ENCODE results near the gene DLGAP1.

DLGAP1 gene

GRCh38 chr18:3526421-3527354, 928.4 kb downstream of the DLGAP1 start:
- peak overlapping the region; percentile 7; the same call in 1 of the 2 replicates for H3K4me3 ChIP-seq (ENCODE audit: low read depth, low read length)
- peak; percentile 53 for DNase-seq (ENCODE audit: low read depth)
- TF ChIP-seq CTCF (IDR thresholded peaks at IDR 0.05; ENCODE audit: insufficient read depth, low read depth, low read length, missing control alignments), result no peak

- DNase-seq (ENCODE audit: low read depth), result peak; percentile 88
- peak overlapping the region; percentile 7 for H3K4me3 ChIP-seq (ENCODE audit: low read depth, low read length)
- no peak for TF ChIP-seq CTCF (IDR thresholded peaks at IDR 0.05; ENCODE audit: insufficient read depth, low read depth, low read length, missing control alignments)
Measured at GRCh38 chr18:3525870-3526420, 929.2 kb downstream of the DLGAP1 start.

- no peak for TF ChIP-seq CTCF (IDR thresholded peaks at IDR 0.05; ENCODE audit: insufficient read depth, low read depth, low read length, missing control alignments)
- DNase-seq (ENCODE audit: low read depth), result no peak
- H3K4me3 ChIP-seq (ENCODE audit: low read depth, low read length), result no peak overlapping the region
Measured at GRCh38 chr18:3524706-3525105, 930.4 kb downstream of the DLGAP1 start.

- no peak overlapping the region for H3K4me3 ChIP-seq (ENCODE audit: low read depth, low read length)
- no peak for DNase-seq (ENCODE audit: low read depth)
- no peak for TF ChIP-seq CTCF (IDR thresholded peaks at IDR 0.05; ENCODE audit: insufficient read depth, low read depth, low read length, missing control alignments)
Measured at GRCh38 chr18:3520230-3521085, 934.6 kb downstream of the DLGAP1 start.

GRCh38 chr18:3514312-3515216, 940.5 kb downstream of the DLGAP1 start:
- no peak overlapping the region for H3K4me3 ChIP-seq (ENCODE audit: low read depth, low read length)
- DNase-seq (ENCODE audit: low read depth), result no peak
- TF ChIP-seq CTCF (IDR thresholded peaks at IDR 0.05; ENCODE audit: insufficient read depth, low read depth, low read length, missing control alignments), result no peak

GRCh38 chr18:3513481-3513880, 941.6 kb downstream of the DLGAP1 start:
- no peak for TF ChIP-seq CTCF (IDR thresholded peaks at IDR 0.05; ENCODE audit: insufficient read depth, low read depth, low read length, missing control alignments)
- peak; percentile 4 for DNase-seq (ENCODE audit: low read depth)
- H3K4me3 ChIP-seq (ENCODE audit: low read depth, low read length), result no peak overlapping the region
